ENCODE results near the gene REC8. TPM values are rescaled to one million over a fixed set of nuclear protein-coding genes. Genes with fewer than 3 reads are reported as not detected.

The REC8 gene
- total RNA-seq, 1 donor from 2014 or later = 18.5 TPM

DNA sequence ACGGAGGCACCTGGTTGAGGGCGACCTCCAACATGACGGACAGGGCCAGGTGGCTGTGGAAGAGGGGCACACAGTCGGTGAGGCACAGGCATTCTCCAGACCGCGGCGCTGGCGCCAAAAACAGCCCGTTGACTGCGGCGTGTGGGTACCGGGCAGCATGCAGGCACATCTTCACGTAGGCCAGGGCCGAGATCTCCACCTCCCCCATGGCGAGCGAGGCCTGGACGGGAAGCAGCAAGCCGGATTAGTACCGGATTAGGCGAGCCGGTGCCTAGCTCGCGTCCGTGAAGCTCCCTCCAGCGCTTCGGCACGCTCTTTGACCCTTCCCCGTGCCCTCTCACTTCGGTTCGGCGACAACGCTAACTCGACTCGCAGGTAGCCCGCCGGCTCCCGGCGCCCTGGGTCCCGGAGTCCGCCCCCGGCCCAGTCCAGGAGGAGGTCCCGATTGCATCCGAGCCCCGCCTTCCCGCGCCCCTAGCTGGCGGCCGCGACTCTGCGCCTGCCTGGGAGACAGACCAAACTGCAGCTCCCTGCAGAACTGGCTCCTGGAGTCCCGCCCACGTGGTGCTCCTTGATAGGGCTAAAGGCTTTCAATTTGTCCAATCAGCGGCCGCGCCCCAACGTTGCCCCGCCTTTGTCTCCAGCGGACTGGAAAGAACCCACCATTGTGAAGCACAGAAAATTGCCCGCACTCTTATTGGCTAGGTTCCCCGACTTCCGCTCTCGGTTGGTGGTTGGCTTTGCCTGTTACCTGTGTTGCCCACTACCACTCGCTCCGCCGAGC, 30.6 kb upstream of the REC8 start, which contains the start of gene EMC9:
EMC9 (minus strand) TSS at position 495 of the 784 bp plus-strand sequence; CDS start at position 208, 287 bp downstream.
- Histone ChIP-seq H3K4me1 (peaks cover 42% of the 10 kb centered on the region), H3K27me3 (no peaks in the 10 kb centered on the region), H3K36me3 (peaks cover 36% of the 10 kb centered on the region), H3K27ac (peak within 1 kb of the TSS; percentile 86), H3K9me3 (no peaks in the 10 kb centered on the region), H3K4me3 (peak within 1 kb of the TSS; percentile 77)
- intact Hi-C loops (cut with DNase I) = no loop called here
- ATAC-seq (peak; percentile 95), DNase-seq (peak; percentile 100)
- TF ChIP-seq, protein P1, sequence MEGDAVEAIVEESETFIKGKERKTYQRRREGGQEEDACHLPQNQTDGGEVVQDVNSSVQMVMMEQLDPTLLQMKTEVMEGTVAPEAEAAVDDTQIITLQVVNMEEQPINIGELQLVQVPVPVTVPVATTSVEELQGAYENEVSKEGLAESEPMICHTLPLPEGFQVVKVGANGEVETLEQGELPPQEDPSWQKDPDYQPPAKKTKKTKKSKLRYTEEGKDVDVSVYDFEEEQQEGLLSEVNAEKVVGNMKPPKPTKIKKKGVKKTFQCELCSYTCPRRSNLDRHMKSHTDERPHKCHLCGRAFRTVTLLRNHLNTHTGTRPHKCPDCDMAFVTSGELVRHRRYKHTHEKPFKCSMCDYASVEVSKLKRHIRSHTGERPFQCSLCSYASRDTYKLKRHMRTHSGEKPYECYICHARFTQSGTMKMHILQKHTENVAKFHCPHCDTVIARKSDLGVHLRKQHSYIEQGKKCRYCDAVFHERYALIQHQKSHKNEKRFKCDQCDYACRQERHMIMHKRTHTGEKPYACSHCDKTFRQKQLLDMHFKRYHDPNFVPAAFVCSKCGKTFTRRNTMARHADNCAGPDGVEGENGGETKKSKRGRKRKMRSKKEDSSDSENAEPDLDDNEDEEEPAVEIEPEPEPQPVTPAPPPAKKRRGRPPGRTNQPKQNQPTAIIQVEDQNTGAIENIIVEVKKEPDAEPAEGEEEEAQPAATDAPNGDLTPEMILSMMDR (IDR thresholded peaks at IDR 0.05) = peak; percentile 46

DNA sequence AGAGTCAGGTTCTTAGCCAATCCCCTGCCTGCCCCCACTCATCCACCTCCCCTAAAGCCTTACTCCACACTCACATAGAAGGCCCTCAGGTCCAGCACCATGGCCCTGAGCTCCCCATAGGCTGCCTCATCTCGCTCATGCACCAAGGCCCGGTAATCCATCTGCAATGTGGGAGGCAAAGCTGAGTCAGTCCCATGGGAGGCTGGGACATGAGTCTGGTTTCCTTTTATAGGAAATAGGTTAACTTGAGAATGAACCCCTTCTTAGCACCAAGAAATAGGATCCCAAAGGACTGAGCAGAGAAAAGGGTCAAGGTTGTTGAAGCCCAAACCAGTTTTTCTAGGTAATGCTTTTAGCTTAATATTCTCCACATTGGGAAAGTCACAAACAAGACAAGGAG, 28.4 kb upstream of the REC8 start:
- H3K27ac ChIP-seq = no peak overlapping the region
- no peaks in the 10 kb centered on the region for H3K9me3 ChIP-seq
- H3K36me3 ChIP-seq = peaks cover 23% of the 10 kb centered on the region
- TF ChIP-seq, protein P1 (IDR thresholded peaks at IDR 0.05) = no peak
- DNase-seq (no peak), ATAC-seq (no peak)
- peaks cover 33% of the 10 kb centered on the region for H3K4me1 ChIP-seq
- no peak overlapping the region for H3K4me3 ChIP-seq
- H3K27me3 ChIP-seq = no peaks in the 10 kb centered on the region
- intact Hi-C loops (cut with DNase I) = no loop called here

DNA sequence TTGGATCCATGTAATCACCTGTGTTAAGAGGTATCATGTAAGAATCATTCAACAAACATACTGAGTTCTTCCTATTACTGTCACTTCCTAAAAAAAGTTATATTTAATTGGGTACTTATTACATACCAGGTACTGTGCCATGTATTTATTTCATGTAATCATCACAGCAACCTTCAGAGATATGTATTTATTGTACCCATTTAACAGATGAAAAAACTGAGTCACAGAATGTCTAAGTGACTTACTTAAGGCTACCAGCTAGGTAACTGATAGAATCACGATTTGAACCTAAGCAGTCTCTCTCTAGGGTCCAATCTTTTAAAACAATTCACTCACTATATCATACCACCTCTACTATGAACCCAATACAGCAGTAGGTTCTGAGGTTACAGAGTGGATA, 27.4 kb upstream of the REC8 start:
- ATAC-seq = no peak
- H3K27me3 ChIP-seq = no peaks in the 10 kb centered on the region
- no peak for DNase-seq
- H3K4me1 ChIP-seq = peaks cover 34% of the 10 kb centered on the region
- H3K27ac ChIP-seq = no peak overlapping the region
- no peaks in the 10 kb centered on the region for H3K9me3 ChIP-seq
- intact Hi-C loops (cut with DNase I) = no loop called here
- H3K36me3 ChIP-seq = peaks cover 23% of the 10 kb centered on the region
- H3K4me3 ChIP-seq = no peak overlapping the region
- TF ChIP-seq, protein P1 (IDR thresholded peaks at IDR 0.05) = no peak

DNA sequence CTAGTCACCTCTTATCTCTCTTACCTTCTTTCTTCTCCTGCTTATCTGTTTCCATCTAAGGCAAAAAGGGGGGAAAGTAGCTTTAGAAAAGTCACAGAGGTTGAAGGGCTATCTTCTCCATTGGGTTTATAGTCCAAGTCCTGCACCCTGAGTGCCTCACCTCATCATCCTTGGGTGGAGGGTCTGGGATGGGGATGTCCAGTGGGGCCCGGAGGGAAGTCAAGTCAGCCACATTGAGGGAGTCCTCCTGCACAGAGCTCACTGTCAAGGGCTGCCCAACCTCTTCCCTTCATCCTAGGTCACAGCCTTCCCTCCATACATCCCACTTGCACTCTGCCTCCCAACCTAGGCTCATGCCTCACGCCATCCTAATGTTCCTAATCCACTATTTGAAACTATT, 26.7 kb upstream of the REC8 start:
- peaks cover 31% of the 10 kb centered on the region for H3K36me3 ChIP-seq
- H3K4me1 ChIP-seq = peaks cover 29% of the 10 kb centered on the region
- no peak overlapping the region for H3K27ac ChIP-seq
- no peaks in the 10 kb centered on the region for H3K27me3 ChIP-seq
- intact Hi-C loops (cut with DNase I) = no loop called here
- ATAC-seq (no peak), DNase-seq (no peak)
- H3K4me3 ChIP-seq = peak overlapping the region; percentile 76
- H3K9me3 ChIP-seq = no peaks in the 10 kb centered on the region
- TF ChIP-seq, protein P1 (IDR thresholded peaks at IDR 0.05) = no peak

DNA sequence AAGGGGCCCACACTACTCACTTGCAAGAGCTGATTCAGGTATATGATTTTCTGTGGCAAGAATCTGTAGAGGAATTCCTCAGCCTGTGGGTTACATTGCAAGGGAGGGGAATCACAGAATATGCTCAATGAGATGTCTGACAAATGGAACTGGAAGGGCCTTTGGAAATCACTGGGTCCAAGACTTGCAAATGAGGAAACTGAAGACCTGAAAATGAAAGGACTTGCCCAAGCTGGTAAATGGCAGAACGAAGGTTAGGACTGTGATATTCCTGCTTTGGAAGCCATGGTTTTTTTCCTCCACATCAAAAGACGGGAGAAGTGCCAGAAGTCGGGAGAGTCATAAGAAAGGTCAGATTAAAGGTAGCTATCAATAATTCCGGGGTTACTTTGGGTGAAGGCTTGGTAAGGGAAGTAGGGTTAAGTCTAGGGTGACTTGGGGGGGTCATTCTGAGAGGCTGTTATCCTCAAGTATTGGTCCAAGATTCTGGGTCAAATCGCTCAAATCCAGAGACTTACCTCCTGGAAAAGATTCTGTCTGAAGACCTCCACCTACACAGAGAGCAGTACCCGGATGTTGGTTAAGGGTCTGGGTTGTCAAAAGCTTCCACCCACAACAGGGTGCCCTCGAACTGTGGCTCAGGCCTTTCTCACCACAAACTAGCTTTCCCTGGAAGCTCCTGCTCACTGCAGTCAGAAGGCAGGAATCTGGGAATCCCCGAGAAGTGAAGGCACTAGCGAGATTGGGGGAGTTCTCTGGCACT, 26.0 kb upstream of the REC8 start:
- intact Hi-C loops (cut with DNase I) = no loop called here
- Histone ChIP-seq H3K4me3 (peak overlapping the region; percentile 76), H3K36me3 (peaks cover 38% of the 10 kb centered on the region), H3K27ac (peak overlapping the region; percentile 87), H3K4me1 (peaks cover 28% of the 10 kb centered on the region), H3K9me3 (no peaks in the 10 kb centered on the region), H3K27me3 (no peaks in the 10 kb centered on the region)
- ATAC-seq (no peak), DNase-seq (no peak)
- TF ChIP-seq, protein P1 (IDR thresholded peaks at IDR 0.05) = no peak

Measured in upper lobe of right lung (tissue), 1 donor.